ENCODE data around the gene ABCC3. TPM values are rescaled to one million over a fixed set of nuclear protein-coding genes. Genes with fewer than 3 reads are reported as not detected.

Gene ABCC3
- total RNA-seq, 4 donors from 2014 or later, result 190 to 683 (median 305) TPM

GRCh38 chr17:50620858-50621257 lies 13.8 kb upstream of the ABCC3 start:
- H3K4me3 ChIP-seq, result no peak overlapping the region
- no peaks in the 10 kb centered on the region for H3K9me3 ChIP-seq
- TF ChIP-seq POLR2A (IDR thresholded peaks at IDR 0.05), result no peak
- no peak for TF ChIP-seq CTCF (IDR thresholded peaks at IDR 0.05)
- H3K27ac ChIP-seq, result no peak overlapping the region
- H3K27me3 ChIP-seq, result no peaks in the 10 kb centered on the region
- no peaks in the 10 kb centered on the region for H3K4me1 ChIP-seq
- no peak for DNase-seq
- no peaks in the 10 kb centered on the region for H3K36me3 ChIP-seq

GRCh38 chr17:50621574-50622031 lies 13.1 kb upstream of the ABCC3 start:
- Histone ChIP-seq H3K9me3 (no peaks in the 10 kb centered on the region), H3K4me1 (no peaks in the 10 kb centered on the region), H3K27ac (no peak overlapping the region), H3K27me3 (no peaks in the 10 kb centered on the region), H3K4me3 (no peak overlapping the region), H3K36me3 (no peaks in the 10 kb centered on the region)
- TF ChIP-seq POLR2A (IDR thresholded peaks at IDR 0.05), result no peak
- no peak for TF ChIP-seq CTCF (IDR thresholded peaks at IDR 0.05)
- DNase-seq, result no peak

GRCh38 chr17:50624321-50624934 lies 10.3 kb upstream of the ABCC3 start:
- Histone ChIP-seq H3K4me1 (peaks cover 0 to 13% (median 3%) of the 10 kb centered on the region in 4 donors), H3K27me3 (no peaks in the 10 kb centered on the region)

GRCh38 chr17:50625032-50625871 lies 9.4 kb upstream of the ABCC3 start:
- Histone ChIP-seq H3K4me1 (peaks cover 0 to 14% (median 3%) of the 10 kb centered on the region in 4 donors), H3K9me3 (no peaks in the 10 kb centered on the region), H3K36me3 (no peaks in the 10 kb centered on the region), H3K27me3 (no peaks in the 10 kb centered on the region), H3K4me3 (no peak overlapping the region), H3K27ac (no peak overlapping the region)
- DNase-seq, result no peak
- no peak for TF ChIP-seq CTCF (IDR thresholded peaks at IDR 0.05)
- no peak for TF ChIP-seq POLR2A (IDR thresholded peaks at IDR 0.05)

More at GRCh38 chr17:50624321-50624934, 10.3 kb upstream of the ABCC3 start:
- H3K36me3 ChIP-seq, result no peaks in the 10 kb centered on the region
- H3K4me3 ChIP-seq, result no peak overlapping the region
- no peak for DNase-seq
- no peak for TF ChIP-seq CTCF (IDR thresholded peaks at IDR 0.05)
- H3K27ac ChIP-seq, result no peak overlapping the region
- no peaks in the 10 kb centered on the region for H3K9me3 ChIP-seq

GRCh38 chr17:50626037-50626574 lies 8.6 kb upstream of the ABCC3 start:
- no peaks in the 10 kb centered on the region for H3K27me3 ChIP-seq
- DNase-seq, result peak; percentile 45 to 82 (median 73)
- peaks cover 0 to 23% (median 7%) of the 10 kb centered on the region in 4 donors for H3K4me1 ChIP-seq
- H3K27ac ChIP-seq, result no peak overlapping the region
- no peaks in the 10 kb centered on the region for H3K36me3 ChIP-seq
- no peak overlapping the region for H3K4me3 ChIP-seq
- no peaks in the 10 kb centered on the region for H3K9me3 ChIP-seq
- TF ChIP-seq CTCF (IDR thresholded peaks at IDR 0.05) (peak in 5 of 6 experiments; percentile 40 to 64 (median 57)), POLR2A (IDR thresholded peaks at IDR 0.05) (no peak)

Measured in Peyer's patch (tissue), 4 donors.